Progenitor cell of endocrine pancreas (in vitro differentiated cells): ENCODE data around the gene LRTM2. TPM values are rescaled to one million over a fixed set of nuclear protein-coding genes. Genes with fewer than 3 reads are reported as not detected.

Source experiments
- DNase-seq: peaks from one replicate; pipeline ENCODE4 v3.0.0; 2021; ENCODE audit warnings: low spot score; ENCODE audit not compliant: unreplicated experiment
- H3K27ac Mint-ChIP-seq: 2 replicates; pipeline ENCODE4 v1.8.0; 2021; ENCODE audit warnings: mild to moderate bottlenecking, moderate library complexity, mixed read lengths
- H3K27me3 Mint-ChIP-seq: 2 replicates; pipeline ENCODE4 v1.8.0; 2021; ENCODE audit warnings: mixed read lengths
- H3K36me3 Mint-ChIP-seq: 2 replicates; pipeline ENCODE4 v1.8.0; 2022; ENCODE audit warnings: mixed read lengths; ENCODE audit not compliant: insufficient read depth
- H3K4me1 Mint-ChIP-seq: 2 replicates; pipeline ENCODE4 v1.8.0; 2021; ENCODE audit warnings: low read depth, mixed read lengths
- H3K4me3 Mint-ChIP-seq: 2 replicates; pipeline ENCODE4 v1.8.0; 2021; ENCODE audit warnings: low read depth, mild to moderate bottlenecking, moderate library complexity, mixed read lengths
- H3K9me3 Mint-ChIP-seq: 2 replicates; pipeline ENCODE4 v1.8.0; 2021; ENCODE audit warnings: low read depth, mixed read lengths
- total RNA-seq: library from RNA; stranded (reverse); gene quantifications from 2 replicates; pipeline ENCODE4 v1.2.1, GENCODE V29; 2021
- TF ChIP-seq, protein P1 (sequence below): fragments of 200-600 bp; sonication (generic); IDR thresholded peaks from one replicate; pipeline ENCODE4 v1.5.0; 2021; ENCODE audit warnings: antibody characterized with exemption, mild to moderate bottlenecking; ENCODE audit not compliant: unreplicated experiment

The LRTM2 gene
- total RNA-seq, 1 donor from 2014 or later, result 0.48 TPM

DNA sequence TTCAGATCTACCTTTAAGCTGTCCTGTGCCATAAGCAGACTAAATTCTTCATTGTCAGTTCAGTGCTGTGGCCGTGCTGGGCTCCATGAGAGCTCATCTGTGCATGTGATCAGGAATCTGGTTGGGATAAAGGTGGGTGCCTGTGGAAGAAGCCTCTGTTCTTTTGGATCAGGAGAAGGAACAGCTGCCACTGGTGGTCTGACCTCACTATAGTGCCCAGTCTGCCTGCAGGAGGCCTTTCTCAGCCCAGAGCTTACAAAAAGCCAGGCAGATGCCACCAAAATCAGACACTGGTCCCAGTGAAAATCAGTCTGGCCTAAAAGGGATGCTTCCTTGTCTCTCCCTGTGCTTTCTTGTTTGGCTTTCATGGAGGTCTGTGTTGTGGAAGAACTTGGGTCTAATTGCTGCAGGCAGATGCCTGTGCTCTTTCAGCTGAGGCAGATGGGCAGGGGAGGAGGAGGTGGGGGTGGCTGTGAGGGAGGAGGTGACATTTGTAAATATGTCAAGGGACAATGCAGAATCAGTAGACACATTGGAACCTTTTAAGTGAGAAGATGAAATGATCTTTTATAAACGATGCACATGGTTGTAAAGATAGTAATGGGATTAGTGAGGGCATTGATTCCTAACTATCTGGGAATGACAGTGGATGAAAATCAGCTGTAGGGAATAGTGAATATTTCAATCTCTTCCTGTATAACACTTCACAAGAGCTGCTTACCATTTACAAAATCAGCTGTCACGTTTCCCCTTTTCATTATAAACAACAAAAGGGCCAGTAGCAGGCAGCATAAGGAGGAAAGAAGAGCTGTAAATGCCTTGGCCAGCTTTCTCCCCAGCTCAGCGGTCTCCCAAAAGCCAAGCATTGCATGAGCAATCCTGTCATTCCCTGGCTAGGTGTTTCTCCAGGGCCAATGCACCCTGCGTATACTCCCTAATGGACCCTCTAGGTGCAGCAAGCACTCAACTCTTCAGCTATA is 53.5 kb downstream of the LRTM2 start:
- H3K27me3 Mint-ChIP-seq, result peaks cover 8% of the 10 kb centered on the region

DNA sequence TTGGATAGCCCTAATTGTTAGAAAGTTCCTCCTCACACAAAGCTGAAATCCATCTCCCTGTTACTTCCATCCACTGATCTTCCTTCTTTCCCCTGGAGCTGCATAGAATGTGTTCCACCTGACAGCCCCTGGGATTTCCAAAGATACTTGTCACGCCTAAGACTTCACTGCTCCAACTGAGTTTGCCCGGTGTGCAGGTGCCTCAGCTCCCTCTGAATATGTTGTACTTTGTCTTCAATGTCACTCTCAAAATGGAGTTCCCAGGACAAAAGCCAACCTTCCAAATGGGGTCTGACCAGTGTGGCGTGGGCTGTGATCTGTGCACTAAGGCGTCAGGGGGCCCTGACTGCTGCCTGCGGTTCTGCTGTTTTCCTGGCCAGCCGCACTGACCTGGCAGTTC is 55.2 kb downstream of the LRTM2 start:
- H3K27me3 Mint-ChIP-seq, result peaks cover 9% of the 10 kb centered on the region
- DNase-seq, result no peak

More for the DNA sequence above, 53.5 kb downstream of the LRTM2 start:
- TF ChIP-seq, protein P1, sequence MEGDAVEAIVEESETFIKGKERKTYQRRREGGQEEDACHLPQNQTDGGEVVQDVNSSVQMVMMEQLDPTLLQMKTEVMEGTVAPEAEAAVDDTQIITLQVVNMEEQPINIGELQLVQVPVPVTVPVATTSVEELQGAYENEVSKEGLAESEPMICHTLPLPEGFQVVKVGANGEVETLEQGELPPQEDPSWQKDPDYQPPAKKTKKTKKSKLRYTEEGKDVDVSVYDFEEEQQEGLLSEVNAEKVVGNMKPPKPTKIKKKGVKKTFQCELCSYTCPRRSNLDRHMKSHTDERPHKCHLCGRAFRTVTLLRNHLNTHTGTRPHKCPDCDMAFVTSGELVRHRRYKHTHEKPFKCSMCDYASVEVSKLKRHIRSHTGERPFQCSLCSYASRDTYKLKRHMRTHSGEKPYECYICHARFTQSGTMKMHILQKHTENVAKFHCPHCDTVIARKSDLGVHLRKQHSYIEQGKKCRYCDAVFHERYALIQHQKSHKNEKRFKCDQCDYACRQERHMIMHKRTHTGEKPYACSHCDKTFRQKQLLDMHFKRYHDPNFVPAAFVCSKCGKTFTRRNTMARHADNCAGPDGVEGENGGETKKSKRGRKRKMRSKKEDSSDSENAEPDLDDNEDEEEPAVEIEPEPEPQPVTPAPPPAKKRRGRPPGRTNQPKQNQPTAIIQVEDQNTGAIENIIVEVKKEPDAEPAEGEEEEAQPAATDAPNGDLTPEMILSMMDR, result no peak
- Mint-ChIP-seq H3K27ac (no peak overlapping the region), H3K36me3 (peaks cover 3% of the 10 kb centered on the region), H3K4me3 (no peak overlapping the region), H3K9me3 (peaks cover 7% of the 10 kb centered on the region), H3K4me1 (peaks cover 16% of the 10 kb centered on the region)
- DNase-seq, result no peak

DNA sequence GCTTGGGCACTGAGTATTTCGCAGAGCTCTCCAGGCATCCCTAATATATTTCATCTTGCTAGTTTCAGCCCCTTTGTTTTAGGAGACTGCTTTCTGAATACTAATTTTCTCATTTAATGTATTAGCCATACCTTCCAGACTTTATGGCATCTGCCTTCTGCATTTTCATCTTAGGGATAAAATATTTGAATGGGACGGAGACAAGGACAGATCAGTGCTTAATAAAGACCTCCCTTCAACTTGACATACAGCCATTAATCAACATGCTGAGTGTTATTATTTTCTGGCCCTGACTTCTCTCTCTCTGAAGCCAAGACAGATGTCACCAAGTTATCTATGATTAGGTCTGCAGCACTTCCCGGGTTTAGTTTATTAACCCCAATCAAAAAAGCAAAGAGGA is 55.7 kb downstream of the LRTM2 start:
- Mint-ChIP-seq H3K27me3 (peaks cover 13% of the 10 kb centered on the region), H3K4me3 (no peak overlapping the region), H3K36me3 (no peaks in the 10 kb centered on the region), H3K27ac (no peak overlapping the region), H3K9me3 (no peaks in the 10 kb centered on the region), H3K4me1 (peaks cover 16% of the 10 kb centered on the region)
- no peak for DNase-seq
- TF ChIP-seq, protein P1, result no peak

More for the DNA sequence above, 55.2 kb downstream of the LRTM2 start:
- H3K9me3 Mint-ChIP-seq, result no peaks in the 10 kb centered on the region
- no peak overlapping the region for H3K4me3 Mint-ChIP-seq
- peaks cover 16% of the 10 kb centered on the region for H3K4me1 Mint-ChIP-seq
- no peak overlapping the region for H3K27ac Mint-ChIP-seq
- H3K36me3 Mint-ChIP-seq, result no peaks in the 10 kb centered on the region
- TF ChIP-seq, protein P1, result no peak

DNA sequence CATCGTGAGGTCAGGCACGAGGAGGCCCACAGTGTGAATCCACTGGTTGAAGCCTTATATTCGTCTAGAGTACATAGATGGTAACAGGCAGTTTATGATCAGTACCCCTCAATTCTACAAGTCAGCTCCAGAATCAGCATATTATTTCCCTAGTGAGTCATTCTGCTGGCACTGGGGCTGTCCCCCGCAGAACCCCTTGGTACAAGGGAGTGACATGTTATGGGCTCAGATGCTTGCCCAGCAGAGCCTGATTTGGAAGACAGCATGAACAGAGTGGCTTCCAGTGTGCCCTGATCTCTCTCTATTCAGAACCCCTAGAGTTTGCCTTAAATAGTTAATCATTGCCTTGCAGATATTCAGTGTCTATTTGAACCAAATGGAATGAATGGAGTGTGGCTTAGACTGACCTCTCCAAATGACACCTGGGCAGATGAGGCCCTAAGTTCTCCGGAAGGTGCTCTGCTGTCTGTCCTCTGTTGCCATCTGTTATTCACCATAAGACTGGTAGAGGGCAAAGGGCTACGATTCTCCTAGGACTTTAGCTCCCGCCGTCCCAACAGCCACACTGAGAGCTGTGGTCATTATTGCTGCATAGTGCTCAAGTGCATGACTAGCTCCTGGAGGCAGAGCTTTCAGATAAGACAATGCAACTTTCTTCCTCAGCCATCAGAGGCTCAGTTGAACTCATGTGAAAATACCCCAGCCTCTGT is 57.0 kb downstream of the LRTM2 start:
- Mint-ChIP-seq H3K36me3 (no peaks in the 10 kb centered on the region), H3K9me3 (no peaks in the 10 kb centered on the region), H3K4me3 (no peak overlapping the region), H3K27ac (no peak overlapping the region), H3K27me3 (peaks cover 13% of the 10 kb centered on the region), H3K4me1 (peaks cover 16% of the 10 kb centered on the region)
- TF ChIP-seq, protein P1, result no peak
- DNase-seq, result no peak

DNA sequence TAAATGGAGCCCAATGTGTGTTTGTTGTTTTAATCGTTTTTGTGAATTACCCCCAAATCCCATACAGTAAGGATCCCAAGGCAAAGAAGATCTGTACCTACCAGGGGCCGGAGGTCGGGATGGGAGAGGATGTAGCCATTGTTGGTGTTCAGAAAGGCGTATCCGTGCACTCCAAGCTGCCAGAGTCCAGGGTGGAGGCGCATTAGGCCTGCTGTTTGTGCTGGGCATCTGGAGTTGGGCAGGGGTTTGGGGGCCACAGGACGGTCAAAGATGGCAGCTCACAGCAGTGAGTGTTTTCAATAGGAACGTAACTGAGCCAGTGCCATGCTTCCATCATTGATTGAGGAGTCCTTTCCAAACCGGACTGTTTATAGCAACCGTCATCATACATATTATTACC is 57.8 kb downstream of the LRTM2 start:
- DNase-seq, result no peak
- TF ChIP-seq, protein P1, result no peak
- Mint-ChIP-seq H3K27me3 (peaks cover 13% of the 10 kb centered on the region), H3K36me3 (no peaks in the 10 kb centered on the region), H3K4me1 (peaks cover 16% of the 10 kb centered on the region), H3K4me3 (no peak overlapping the region), H3K9me3 (no peaks in the 10 kb centered on the region), H3K27ac (no peak overlapping the region)
